ENCODE measurements around the gene OOSP4B.

GRCh38 chr11:60029015-60029632 is 12.1 kb downstream of the OOSP4B start:
- TF ChIP-seq CTCF (IDR thresholded peaks at IDR 0.05) = no peak
- no peak for TF ChIP-seq POLR2A (IDR thresholded peaks at IDR 0.05)

All from heart left ventricle (tissue), 13 donors.